Superior temporal gyrus (tissue), 1 donor: ENCODE results near the gene ZNF488.

ENCODE experiments used
- DNase-seq: peaks from one replicate; pipeline ENCODE4 v3.0.0-alpha.2; 2016; ENCODE audit errors: extremely low spot score

ZNF488 gene

DNA sequence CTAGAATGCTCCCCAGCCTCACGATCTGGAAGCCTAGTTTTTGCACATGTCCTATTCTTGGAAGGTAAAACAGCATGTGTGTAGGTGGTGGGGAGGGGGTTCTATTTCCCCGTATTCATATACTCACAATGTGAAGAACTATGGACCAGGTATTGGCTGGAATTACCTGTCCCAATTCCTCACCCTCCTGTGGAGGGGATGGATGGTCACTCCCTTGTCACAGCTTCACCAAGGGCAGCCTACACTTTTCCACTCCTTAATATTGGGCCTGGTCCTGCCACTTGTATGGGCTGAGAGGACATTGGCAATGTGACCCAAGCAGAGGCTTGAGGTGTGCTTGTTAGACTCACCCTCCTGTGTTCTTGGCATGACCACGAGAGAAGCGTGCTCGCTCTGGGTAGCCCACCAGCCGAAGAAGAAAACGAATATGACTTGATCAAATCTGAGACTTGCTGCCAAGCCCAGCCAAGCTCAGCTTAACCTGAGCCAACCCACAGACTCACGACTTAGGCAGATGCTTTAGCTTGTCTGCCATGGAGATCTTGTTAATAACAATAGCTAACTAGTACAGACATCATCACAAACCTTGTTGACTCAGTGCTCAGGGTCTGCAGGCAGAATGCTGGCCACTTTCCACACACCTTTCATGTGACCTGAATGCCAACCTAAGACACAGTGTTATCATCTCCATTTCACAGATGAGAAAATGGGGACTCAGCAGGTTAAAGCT, 17.2 kb downstream of the ZNF488 start:
- no peak for DNase-seq

GRCh38 chr10:47366181-47366631, 17.9 kb downstream of the ZNF488 start:
- DNase-seq, result no peak

DNA sequence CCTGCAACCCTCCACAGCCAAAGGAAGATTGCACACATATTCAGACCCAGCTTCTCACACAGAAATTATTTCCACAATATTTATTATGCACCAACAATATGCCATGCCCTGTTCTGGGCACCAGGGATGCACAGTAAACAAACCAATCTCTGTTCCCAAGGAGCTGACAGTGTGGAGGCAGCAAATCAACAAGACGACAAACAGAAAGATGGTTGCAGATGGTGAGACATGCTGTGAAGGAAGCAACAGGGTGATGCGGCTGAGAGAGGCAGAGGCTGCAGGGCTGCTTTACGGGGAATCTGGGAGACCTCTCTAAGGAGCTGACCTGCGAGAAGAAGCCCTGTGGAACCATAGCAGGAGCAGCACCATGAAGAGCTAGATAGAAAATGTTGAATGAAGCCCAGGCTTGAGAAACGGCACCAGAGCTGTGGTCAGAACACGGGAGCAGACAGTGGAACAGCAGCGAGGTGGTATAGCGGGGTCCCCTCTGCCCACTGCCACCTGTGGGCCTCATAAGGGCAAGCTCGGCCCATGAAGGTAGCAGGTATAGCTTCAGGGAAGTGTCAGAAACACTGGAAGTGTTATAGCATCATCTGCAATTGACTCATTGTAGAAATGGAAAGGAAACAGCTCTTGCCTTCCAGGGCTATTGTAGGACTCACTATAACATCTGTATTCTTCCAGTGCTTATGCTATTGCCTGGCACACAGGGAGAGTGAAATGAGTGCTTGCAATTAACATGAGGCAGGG, 18.5 kb downstream of the ZNF488 start:
- DNase-seq, result no peak

DNA sequence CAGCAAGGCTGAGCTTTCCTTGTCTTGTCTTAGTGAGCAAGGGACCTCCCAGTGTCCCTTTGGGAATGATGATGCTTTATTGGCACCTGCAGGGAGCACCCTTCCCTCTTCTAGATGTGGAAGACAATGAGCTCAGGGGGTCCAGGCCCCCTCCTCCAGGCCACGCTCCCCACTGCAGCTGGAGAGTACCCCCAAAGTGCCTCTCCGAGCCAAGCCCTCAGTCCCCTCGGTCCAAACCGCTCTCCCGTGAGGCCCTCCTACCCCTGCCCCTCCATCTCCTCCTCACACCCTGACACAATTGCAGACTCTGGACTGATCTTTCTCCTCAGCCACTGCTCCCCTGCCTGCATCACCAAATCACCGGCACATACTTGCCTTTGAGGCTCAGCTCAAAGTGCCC, 19.2 kb downstream of the ZNF488 start:
- no peak for DNase-seq

DNA sequence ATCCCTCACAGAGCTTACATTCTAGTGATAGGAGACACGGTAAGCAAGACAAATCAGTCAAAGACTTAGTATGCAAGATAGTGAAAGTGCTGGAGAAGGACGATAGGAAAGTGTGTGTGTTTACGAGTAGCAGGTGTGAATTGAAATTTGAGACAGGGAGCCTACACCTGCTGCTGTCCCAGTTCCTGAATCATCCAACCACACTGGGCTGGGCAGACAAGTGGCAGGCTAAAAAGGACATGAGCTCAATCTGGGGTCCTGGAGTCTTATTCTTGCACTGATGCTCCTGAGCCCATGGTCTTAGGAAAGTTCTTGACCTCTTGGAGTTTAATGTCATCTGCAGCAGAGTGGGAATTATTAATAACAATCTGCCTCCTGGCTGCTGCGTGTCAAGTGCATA, 19.7 kb downstream of the ZNF488 start:
- DNase-seq, result no peak

DNA sequence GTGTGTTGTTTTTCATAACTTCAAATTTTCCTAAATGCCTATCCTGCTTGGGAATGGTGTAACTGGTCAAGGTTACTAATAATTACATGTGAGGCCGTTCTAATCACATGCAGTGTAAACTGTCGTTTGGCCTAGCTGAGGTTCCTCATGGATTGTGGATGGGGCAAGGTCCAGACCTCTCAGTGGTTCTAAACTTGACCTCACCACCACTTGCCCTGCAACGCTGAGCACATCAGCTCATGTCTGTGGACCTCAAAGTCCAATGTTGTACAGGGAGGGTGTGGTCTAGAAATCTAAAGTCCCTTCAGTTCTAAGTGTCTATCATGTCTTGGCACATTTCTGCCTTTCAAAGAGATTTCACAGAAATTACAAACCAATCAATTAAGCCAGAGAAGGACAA, 20.3 kb downstream of the ZNF488 start:
- DNase-seq, result no peak

DNA sequence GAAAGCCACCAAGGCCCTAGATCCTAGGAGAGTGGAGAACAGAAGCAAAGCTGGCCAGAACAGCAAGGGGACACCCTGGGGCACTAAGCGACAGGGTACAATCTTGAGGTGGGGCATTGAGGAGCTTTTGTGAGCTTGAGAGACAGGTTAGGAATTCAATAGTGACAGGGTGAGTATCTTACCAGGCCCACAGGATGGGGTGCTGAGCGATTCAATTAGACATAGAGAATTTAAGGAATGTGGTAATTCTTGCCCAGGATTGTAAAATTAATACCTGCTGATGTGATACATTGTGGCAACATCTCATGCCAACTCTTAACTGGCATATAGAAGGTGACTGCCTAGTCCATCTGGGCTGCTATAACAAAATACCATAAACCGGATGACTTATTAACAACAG, 21.9 kb downstream of the ZNF488 start:
- DNase-seq, result no peak

GRCh38 chr10:47361293-47361692, 22.8 kb downstream of the ZNF488 start:
- DNase-seq, result peak; percentile 67

DNA sequence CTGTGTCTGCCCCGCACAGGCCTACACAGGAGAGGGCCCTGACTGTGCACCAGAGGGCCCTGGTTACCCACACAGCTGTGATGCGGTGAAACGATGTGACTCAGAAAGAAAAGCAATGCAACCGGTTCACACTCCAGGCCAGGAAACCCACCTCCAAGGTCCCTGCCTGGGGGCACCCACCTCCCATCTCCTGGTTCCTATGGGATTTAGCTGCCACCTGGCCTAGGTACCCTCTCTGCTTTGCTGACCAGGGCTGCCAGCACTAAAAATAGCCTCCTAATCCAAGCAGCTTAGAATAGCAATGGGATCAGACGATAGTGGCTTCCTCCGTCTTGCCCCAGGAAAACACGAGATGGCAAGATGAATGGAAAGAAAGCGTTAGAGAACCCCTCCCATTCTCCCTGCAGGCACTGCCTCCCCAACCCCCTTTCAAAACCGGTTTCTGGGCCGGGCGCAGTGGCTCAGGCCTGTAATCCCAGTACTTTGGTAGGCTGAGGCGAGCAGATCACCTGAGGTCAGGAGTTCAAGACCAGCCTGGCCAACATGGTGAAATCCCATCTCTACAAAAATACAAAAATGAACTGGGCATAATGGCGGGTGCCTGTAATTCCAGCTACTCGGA, 23.6 kb downstream of the ZNF488 start:
- no peak for DNase-seq

GRCh38 chr10:47359626-47360418, 24.3 kb downstream of the ZNF488 start:
- DNase-seq, result no peak

DNA sequence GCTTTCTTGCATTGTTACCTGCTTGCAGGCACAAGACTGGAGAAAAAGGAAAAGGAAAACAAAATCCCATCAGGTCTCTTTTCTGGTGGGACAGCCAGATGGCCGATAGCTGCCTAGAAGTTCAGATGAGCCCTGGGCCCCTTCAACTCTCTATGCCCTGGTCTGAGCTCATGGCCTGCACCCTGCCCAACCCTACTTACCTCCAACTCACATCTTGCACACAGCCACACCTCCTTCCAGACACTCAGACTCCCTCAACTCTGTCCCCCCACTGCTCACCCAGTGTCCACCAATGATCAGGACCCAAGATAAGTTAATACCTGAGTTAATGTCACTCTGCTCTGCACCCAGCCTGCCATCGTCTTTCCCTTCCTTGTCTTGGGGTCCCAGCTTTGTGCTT, 25.0 kb downstream of the ZNF488 start:
- DNase-seq, result no peak

- no peak for DNase-seq
Observed at GRCh38 chr10:47358457-47358856, 25.6 kb downstream of the ZNF488 start.

DNA sequence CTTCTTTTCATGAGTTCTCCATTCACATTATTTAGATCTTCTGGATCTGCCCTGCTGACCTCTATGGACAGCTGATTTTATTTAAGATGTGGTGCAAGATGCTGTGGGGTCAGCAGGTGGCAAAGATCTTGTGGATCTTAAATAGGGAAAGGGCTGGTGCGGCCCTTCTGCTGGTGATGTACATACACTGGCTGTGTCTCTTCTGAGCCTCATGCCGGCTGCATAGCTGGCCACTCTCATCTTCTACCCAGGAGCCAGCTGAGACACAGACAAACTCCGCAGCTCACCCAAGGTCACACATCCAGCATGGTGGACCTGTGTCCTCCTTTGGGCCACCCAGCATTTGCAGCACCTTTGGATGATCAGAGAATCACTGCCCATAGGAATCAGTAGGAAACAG, 26.2 kb downstream of the ZNF488 start:
- no peak for DNase-seq

- DNase-seq, result no peak
Observed at GRCh38 chr10:47357131-47357582, 26.9 kb downstream of the ZNF488 start.

DNA sequence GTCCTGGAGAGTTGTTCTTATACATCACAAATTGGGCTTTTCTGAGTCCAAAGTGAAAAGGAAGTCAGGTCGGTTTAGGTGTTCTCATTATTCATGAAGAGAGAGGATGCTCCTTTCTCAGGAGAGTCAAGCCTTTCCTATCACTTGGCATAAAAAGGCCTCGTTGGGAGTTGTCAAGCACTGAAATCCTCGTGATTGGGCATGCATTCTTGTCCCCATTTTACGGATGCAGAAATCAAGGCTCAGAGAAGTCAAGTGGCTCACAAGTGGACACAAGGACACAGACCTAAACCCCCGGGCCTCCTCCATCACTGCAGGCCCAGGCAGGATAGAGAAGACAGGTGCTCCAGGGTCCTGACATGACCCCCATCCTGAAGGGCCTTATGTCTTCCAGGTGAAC, 27.4 kb downstream of the ZNF488 start:
- no peak for DNase-seq

GRCh38 chr10:47354900-47355299, 29.2 kb downstream of the ZNF488 start:
- no peak for DNase-seq

GRCh38 chr10:47354165-47354564, 29.9 kb downstream of the ZNF488 start:
- DNase-seq, result no peak

GRCh38 chr10:47353351-47353750, 30.7 kb downstream of the ZNF488 start:
- DNase-seq, result no peak

- no peak for DNase-seq
Observed at GRCh38 chr10:47351899-47352815, 31.9 kb downstream of the ZNF488 start.

DNA sequence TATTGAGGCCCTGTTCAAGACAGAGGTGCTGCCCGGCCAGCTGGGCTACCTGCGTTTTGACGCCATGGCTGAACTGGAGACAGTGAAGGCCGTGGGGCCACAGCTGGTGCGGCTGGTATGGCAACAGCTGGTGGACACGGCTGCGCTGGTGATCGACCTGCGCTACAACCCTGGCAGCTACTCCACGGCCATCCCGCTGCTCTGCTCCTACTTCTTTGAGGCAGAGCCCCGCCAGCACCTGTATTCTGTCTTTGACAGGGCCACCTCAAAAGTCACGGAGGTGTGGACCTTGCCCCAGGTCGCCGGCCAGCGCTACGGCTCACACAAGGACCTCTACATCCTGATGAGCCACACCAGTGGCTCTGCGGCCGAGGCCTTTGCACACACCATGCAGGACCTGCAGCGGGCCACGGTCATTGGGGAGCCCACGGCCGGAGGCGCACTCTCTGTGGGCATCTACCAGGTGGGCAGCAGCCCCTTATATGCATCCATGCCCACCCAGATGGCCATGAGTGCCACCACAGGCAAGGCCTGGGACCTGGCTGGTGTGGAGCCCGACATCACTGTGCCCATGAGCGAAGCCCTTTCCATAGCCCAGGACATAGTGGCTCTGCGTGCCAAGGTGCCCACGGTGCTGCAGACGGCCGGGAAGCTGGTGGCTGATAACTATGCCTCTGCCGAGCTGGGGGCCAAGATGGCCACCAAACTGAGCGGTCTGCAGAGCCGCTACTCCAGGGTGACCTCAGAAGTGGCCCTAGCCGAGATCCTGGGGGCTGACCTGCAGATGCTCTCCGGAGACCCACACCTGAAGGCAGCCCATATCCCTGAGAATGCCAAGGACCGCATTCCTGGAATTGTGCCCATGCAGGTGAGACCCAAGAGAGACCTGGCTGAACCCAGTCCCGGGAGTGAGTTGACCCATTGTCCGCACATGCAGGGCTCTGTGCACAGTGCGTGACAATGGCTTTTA, 33.1 kb downstream of the ZNF488 start:
- no peak for DNase-seq
